Right lobe of liver (tissue), 6 donors: ENCODE data around the gene DPAGT1. TPM values are rescaled to one million over a fixed set of nuclear protein-coding genes. Genes with fewer than 3 reads are reported as not detected.
"Not testable (repeated sequence)": the region's sequence is repeated elsewhere in the genome, so short reads cannot be mapped to it uniquely, and the experiment has no call there.

Experiments used
- ATAC-seq, 4 donors: fragments of 200-7000 bp; cut with Tn5 transposase; one replicate each; pipeline ENCODE4 v1.9.1; 2020; ENCODE audit warnings: mild to moderate bottlenecking in 4 of 4, moderate library complexity in 4 of 4
- DNase-seq, 3 donors: peaks; one replicate each; pipeline ENCODE4 v3.0.0-alpha.2; 2020
- H3K27ac ChIP-seq, 3 donors: fragments of 200-600 bp; one replicate each; pipeline ENCODE4 v1.8.0; 2022
- H3K27me3 ChIP-seq, 2 donors: fragments of 200-600 bp; one replicate each; pipeline ENCODE4 v1.8.0; 2022
- H3K36me3 ChIP-seq, 4 donors: fragments of 200-600 bp; sonication (generic) in 1 of 4; one replicate each; pipeline versions ENCODE4 v1.5.1 to v1.8.0; 2017 to 2022; ENCODE audit warnings: control low read depth in 1 of 4
- H3K4me1 ChIP-seq, 4 donors: fragments of 200-600 bp; sonication (generic) in 1 of 4; one replicate each; pipeline versions ENCODE4 v1.5.1 to v1.8.0; 2017 to 2022; ENCODE audit warnings: control low read depth in 1 of 4
- H3K4me3 ChIP-seq, 3 donors: fragments of 200-600 bp; one replicate each; pipeline ENCODE4 v1.8.0; 2022
- H3K9me3 ChIP-seq, 4 donors: fragments of 200-600 bp; sonication (generic) in 1 of 4; one replicate each; pipeline versions ENCODE4 v1.5.1 to v1.8.0; 2017 to 2022; ENCODE audit warnings: control low read depth in 1 of 4
- CTCF ChIP-seq, 4 donors: fragments of 200-600 bp in 3 of 4; fragments of 450-650 bp in 1 of 4; IDR thresholded peaks; one replicate each; pipeline versions ENCODE4 v1.5.1 to v1.8.0; 2016 to 2022; ENCODE audit warnings: antibody characterized with exemption in 4 of 4, mild to moderate bottlenecking in 2 of 4
- POLR2A ChIP-seq: fragments of 450-650 bp; IDR thresholded peaks from one replicate; pipeline ENCODE4 v1.6.1; 2017; ENCODE audit warnings: antibody characterized with exemption, mild to moderate bottlenecking
- WGBS: methylation state at CpG from one replicate; pipeline ENCODE4 v1.1.6; 2018; ENCODE audit warnings: low coverage, low lambda C conversion rate; ENCODE audit not compliant: insufficient coverage; ENCODE audit errors: missing lambda C conversion rate; 5-methylcytosine and 5-hydroxymethylcytosine counted together
- intact Hi-C, 2 donors: fragments of 100-400 bp; cut with DNase I; formaldehyde crosslinking; loops; one replicate each; pipeline versions ENCODE4 v1.11.2 to v1.14.1; 2022
- total RNA-seq, 6 experiments: library from RNA; depleted of rRNA in 2 of 6; stranded (reverse); fragments of >200 nt in 2 of 6; fragmentation: NEBNext Ultra II Directional in 3 of 6; extraction: Animal tissue kit (Norgen Biotek cat#: 25700) in 3 of 6; gene quantifications; one replicate each; pipeline versions ENCODE4 v1.1.0 to v1.2.4, GENCODE V29; 2016 to 2023
- donor health status: DM: no; HTN: yes; CAD: no.
- donor health status: DM: no; HTN: no; CAD: no.
- donor health status: DM: no; HTN: no; CAD: no.
- donor health status: DM: no; HTN: yes; CAD: no.
- donor health status: DM: no; HTN: yes; CAD: no.

DPAGT1 gene
- total RNA-seq, 6 experiments from 2014 or later: 29.8 to 55.5 (median 41.6) TPM

- H3K36me3 ChIP-seq: peaks cover 0 to 27% (median 9%) of the 10 kb centered on the region in 4 donors
- WGBS: 0% methylated on average over 12 of the region's 49 CpGs
- peak within 1 kb of the TSS; percentile 57 to 81 (median 63) for H3K27ac ChIP-seq
- peaks cover 0 to 18% (median 0%) of the 10 kb centered on the region in 4 donors for H3K4me1 ChIP-seq
- intact Hi-C loops: no loop called here
- DNase-seq (peak; percentile 99), ATAC-seq (peak; percentile 97 to 99 (median 98))
- TF ChIP-seq POLR2A (peak; percentile 79), CTCF (IDR thresholded peaks at IDR 0.05) (no peak)
- no peaks in the 10 kb centered on the region for H3K9me3 ChIP-seq
- no peaks in the 10 kb centered on the region for H3K27me3 ChIP-seq
- peak within 1 kb of the TSS; percentile 71 to 94 (median 81) for H3K4me3 ChIP-seq
These were observed 34.1 kb downstream of the DPAGT1 start, which contains the start of gene VPS11 for GRCh38 chr11:119067371-119068222. Gene VPS11 (plus strand): TSS chr11:119067818. CDS start chr11:119067824, 6 bp downstream.

GRCh38 chr11:119065369-119065768 lies 36.3 kb downstream of the DPAGT1 start:
- 66% methylated on average over 4 of the region's 4 CpGs for WGBS
- no peak overlapping the region for H3K27ac ChIP-seq
- intact Hi-C loops: no loop called here
- no peak overlapping the region for H3K4me3 ChIP-seq
- TF ChIP-seq POLR2A (no peak), CTCF (IDR thresholded peaks at IDR 0.05) (peak in 3 of 4 donors; percentile 27 to 40 (median 32))
- no peaks in the 10 kb centered on the region for H3K27me3 ChIP-seq
- H3K36me3 ChIP-seq: peaks cover 0 to 5% (median 0%) of the 10 kb centered on the region in 4 donors
- no peaks in the 10 kb centered on the region for H3K9me3 ChIP-seq
- DNase-seq (no peak), ATAC-seq (no peak)
- peaks cover 0 to 22% (median 0%) of the 10 kb centered on the region in 4 donors for H3K4me1 ChIP-seq

GRCh38 chr11:119062779-119063178 lies 38.9 kb downstream of the DPAGT1 start:
- Histone ChIP-seq H3K27ac (no peak overlapping the region), H3K27me3 (no peaks in the 10 kb centered on the region), H3K4me1 (peaks cover 0 to 24% (median 3%) of the 10 kb centered on the region in 4 donors), H3K9me3 (no peaks in the 10 kb centered on the region), H3K36me3 (no peaks in the 10 kb centered on the region), H3K4me3 (no peak overlapping the region)
- peak in 1 of 3 donors; percentile 49 for DNase-seq
- ATAC-seq: no peak
- no peak for TF ChIP-seq CTCF (IDR thresholded peaks at IDR 0.05)
- TF ChIP-seq POLR2A: no peak
- intact Hi-C loops: no loop called here
- WGBS: 44% methylated on average over 4 of the region's 5 CpGs

- H3K9me3 ChIP-seq: no peaks in the 10 kb centered on the region
- no peak overlapping the region for H3K4me3 ChIP-seq
- no peaks in the 10 kb centered on the region for H3K27me3 ChIP-seq
- no peak overlapping the region for H3K27ac ChIP-seq
- DNase-seq (no peak), ATAC-seq (no peak)
- intact Hi-C loops: no loop called here
- no peak for TF ChIP-seq CTCF (IDR thresholded peaks at IDR 0.05)
- WGBS: 93% methylated on average over 3 of the region's 3 CpGs
- H3K36me3 ChIP-seq: no peaks in the 10 kb centered on the region
- peaks cover 0 to 18% (median 3%) of the 10 kb centered on the region in 4 donors for H3K4me1 ChIP-seq
These were observed 40.4 kb downstream of the DPAGT1 start for GRCh38 chr11:119061256-119061655.

GRCh38 chr11:119059128-119059527 lies 42.5 kb downstream of the DPAGT1 start:
- H3K9me3 ChIP-seq, DNase-seq, H3K27me3 ChIP-seq, H3K4me3 ChIP-seq, intact Hi-C loops, ATAC-seq, H3K27ac ChIP-seq: not testable (repeated sequence)
- H3K36me3 ChIP-seq: peaks cover 3 to 10% (median 8%) of the 10 kb centered on the region in 4 donors
- WGBS: 76% methylated on average over 5 of the region's 35 CpGs
- peaks cover 0 to 28% (median 3%) of the 10 kb centered on the region in 4 donors for H3K4me1 ChIP-seq
